IPS-11a (cell line): ENCODE results near the gene UBA6.
"Not testable (repeated sequence)": the region's sequence is repeated elsewhere in the genome, so short reads cannot be mapped to it uniquely, and the experiment has no call there.

Source experiments
- H3K4me3 ChIP-seq: one replicate; pipeline ENCODE4 v1.5.1; 2013; ENCODE audit warnings: low read depth, low read length, control low read depth

Gene UBA6

GRCh38 chr4:67714248-67714583 is 13.3 kb upstream of the UBA6 start:
- no peak overlapping the region for H3K4me3 ChIP-seq

- H3K4me3 ChIP-seq = no peak overlapping the region
These were observed 12.7 kb upstream of the UBA6 start for GRCh38 chr4:67713529-67714247.

GRCh38 chr4:67712650-67713528 is 11.9 kb upstream of the UBA6 start:
- H3K4me3 ChIP-seq = no peak overlapping the region

- no peak overlapping the region for H3K4me3 ChIP-seq
These were observed 11.2 kb upstream of the UBA6 start for GRCh38 chr4:67712000-67712625.

GRCh38 chr4:67706682-67707081 is 5.7 kb upstream of the UBA6 start:
- H3K4me3 ChIP-seq = not testable (repeated sequence)

- H3K4me3 ChIP-seq = no peak overlapping the region
These were observed 3.9 kb upstream of the UBA6 start for GRCh38 chr4:67704843-67705242.

GRCh38 chr4:67702166-67702565 is 1.2 kb upstream of the UBA6 start:
- H3K4me3 ChIP-seq = no peak overlapping the region

- peak overlapping the region; percentile 82 for H3K4me3 ChIP-seq
These were observed 529 bp upstream of the UBA6 start for GRCh38 chr4:67701517-67701850.

- peak overlapping the region; percentile 85 for H3K4me3 ChIP-seq
These were observed 728 bp downstream of the UBA6 start for GRCh38 chr4:67700116-67700737.

- H3K4me3 ChIP-seq = peak overlapping the region; percentile 85
These were observed 1.4 kb downstream of the UBA6 start for GRCh38 chr4:67699603-67700002.

GRCh38 chr4:67697860-67698687 is 2.9 kb downstream of the UBA6 start:
- no peak overlapping the region for H3K4me3 ChIP-seq

- no peak overlapping the region for H3K4me3 ChIP-seq
These were observed 4.9 kb downstream of the UBA6 start for GRCh38 chr4:67696061-67696460.

- H3K4me3 ChIP-seq = no peak overlapping the region
These were observed 6.3 kb downstream of the UBA6 start for GRCh38 chr4:67694662-67695061.

- no peak overlapping the region for H3K4me3 ChIP-seq
These were observed 9.6 kb downstream of the UBA6 start for GRCh38 chr4:67691328-67691727.

GRCh38 chr4:67687636-67688035 is 13.3 kb downstream of the UBA6 start:
- no peak overlapping the region for H3K4me3 ChIP-seq

- no peak overlapping the region for H3K4me3 ChIP-seq
These were observed 15.5 kb downstream of the UBA6 start for GRCh38 chr4:67685532-67685859.

- H3K4me3 ChIP-seq = no peak overlapping the region
These were observed 16.0 kb downstream of the UBA6 start for GRCh38 chr4:67684839-67685531.

GRCh38 chr4:67682266-67682665 is 18.7 kb downstream of the UBA6 start:
- H3K4me3 ChIP-seq = no peak overlapping the region

GRCh38 chr4:67680581-67681222 is 20.3 kb downstream of the UBA6 start:
- no peak overlapping the region for H3K4me3 ChIP-seq

- H3K4me3 ChIP-seq = no peak overlapping the region
These were observed 22.3 kb downstream of the UBA6 start for GRCh38 chr4:67678612-67679011.
